Upper lobe of left lung (tissue), 4 donors: ENCODE data around the gene FILIP1L.

Source experiments
- CTCF ChIP-seq, 6 experiments: fragments of 450-650 bp in 4 of 6; fragments of 200-600 bp in 2 of 6; sonication (generic) in 2 of 6; IDR thresholded peaks; one replicate each; pipeline ENCODE4 v1.5.1; 2016 to 2019; ENCODE audit warnings: antibody characterized with exemption in 6 of 6
- EP300 ChIP-seq, 4 donors: sonication (generic); formaldehyde crosslinking; IDR thresholded peaks; one replicate each; pipeline ENCODE4 v1.5.1; 2017; ENCODE audit warnings: antibody characterized with exemption in 4 of 4, control low read depth in 2 of 4
- POLR2A ChIP-seq, 4 donors: fragments of 450-650 bp; IDR thresholded peaks; one replicate each; pipeline ENCODE4 v1.5.1; 2016 to 2017; ENCODE audit warnings: antibody characterized with exemption in 4 of 4, mild to moderate bottlenecking in 2 of 4
- POLR2AphosphoS5 ChIP-seq, 2 donors: sonication (generic); formaldehyde crosslinking; IDR thresholded peaks; one replicate each; pipeline ENCODE4 v1.5.1; 2017; ENCODE audit warnings: antibody characterized with exemption in 2 of 2

- TF ChIP-seq CTCF (IDR thresholded peaks at IDR 0.05): no peak
- TF ChIP-seq POLR2A (IDR thresholded peaks at IDR 0.05): no peak
- no peak for TF ChIP-seq EP300 (IDR thresholded peaks at IDR 0.05)
- no peak for TF ChIP-seq POLR2AphosphoS5 (IDR thresholded peaks at IDR 0.05)
Observed at GRCh38 chr3:99875581-99875928, 238.7 kb downstream of the FILIP1L start.
